ENCODE results near the gene OTOP2.
"Not testable (repeated sequence)": the region's sequence is repeated elsewhere in the genome, so short reads cannot be mapped to it uniquely, and the experiment has no call there.

Gene OTOP2

GRCh38 chr17:74978240-74978639 lies 54.2 kb downstream of the OTOP2 start:
- no peak for TF ChIP-seq CTCF (IDR thresholded peaks at IDR 0.05; ENCODE audit: insufficient read depth, missing control alignments)
- no peak for DNase-seq (ENCODE audit: insufficient read length, low spot score)
- FAIRE-seq: no peak

GRCh38 chr17:74979408-74980146 lies 55.5 kb downstream of the OTOP2 start:
- no peak for TF ChIP-seq CTCF (IDR thresholded peaks at IDR 0.05; ENCODE audit: insufficient read depth, missing control alignments)
- FAIRE-seq (no peak), DNase-seq (ENCODE audit: insufficient read length, low spot score) (no peak)

- FAIRE-seq (no peak), DNase-seq (ENCODE audit: insufficient read length, low spot score) (no peak)
- TF ChIP-seq CTCF (IDR thresholded peaks at IDR 0.05; ENCODE audit: insufficient read depth, missing control alignments): no peak
These were observed 57.4 kb downstream of the OTOP2 start for GRCh38 chr17:74981318-74981978.

GRCh38 chr17:74981979-74982662 lies 58.0 kb downstream of the OTOP2 start:
- FAIRE-seq: no peak
- peak; percentile 83 for DNase-seq (ENCODE audit: insufficient read length, low spot score)
- peak; percentile 9 for TF ChIP-seq CTCF (IDR thresholded peaks at IDR 0.05; ENCODE audit: insufficient read depth, missing control alignments)

- FAIRE-seq; DNase-seq (ENCODE audit: insufficient read length, low spot score): not testable (repeated sequence)
These were observed 58.7 kb downstream of the OTOP2 start for GRCh38 chr17:74982663-74983313.
